HG03558 (cell line): ENCODE data around the gene ZBTB17.
"Not testable (repeated sequence)": the region's sequence is repeated elsewhere in the genome, so short reads cannot be mapped to it uniquely, and the experiment has no call there.

ENCODE experiments used
- ATAC-seq: cut with Tn5 transposase; IDR thresholded peaks from one replicate; pipeline ENCODE4 v1.9.1; 2021; ENCODE audit warnings: moderate number of reproducible peaks; ENCODE audit not compliant: unreplicated experiment; ENCODE audit errors: extremely low read depth

Gene ZBTB17

GRCh38 chr1:15991427-15992186, 15.7 kb upstream of the ZBTB17 start:
- ATAC-seq = no peak

GRCh38 chr1:15989776-15990175, 13.9 kb upstream of the ZBTB17 start:
- no peak for ATAC-seq

GRCh38 chr1:15988856-15989736, 13.2 kb upstream of the ZBTB17 start:
- ATAC-seq = no peak

GRCh38 chr1:15985611-15986297, 9.9 kb upstream of the ZBTB17 start:
- ATAC-seq = no peak

- no peak for ATAC-seq
Observed at GRCh38 chr1:15983275-15983674, 7.4 kb upstream of the ZBTB17 start.

GRCh38 chr1:15981679-15982078, 5.8 kb upstream of the ZBTB17 start:
- no peak for ATAC-seq

GRCh38 chr1:15977947-15978346, 2.0 kb upstream of the ZBTB17 start:
- ATAC-seq = not testable (repeated sequence)

GRCh38 chr1:15975358-15975804, 520 bp downstream of the ZBTB17 start:
- peak; percentile 27 for ATAC-seq

GRCh38 chr1:15974855-15975254, 1.0 kb downstream of the ZBTB17 start:
- ATAC-seq = no peak

GRCh38 chr1:15973772-15974171, 2.1 kb downstream of the ZBTB17 start:
- no peak for ATAC-seq

GRCh38 chr1:15972409-15972808, 3.5 kb downstream of the ZBTB17 start:
- ATAC-seq = no peak

GRCh38 chr1:15970911-15971310, 5.0 kb downstream of the ZBTB17 start:
- no peak for ATAC-seq

- no peak for ATAC-seq
Observed at GRCh38 chr1:15969321-15969880, 6.5 kb downstream of the ZBTB17 start.

GRCh38 chr1:15968172-15968571, 7.7 kb downstream of the ZBTB17 start:
- no peak for ATAC-seq

GRCh38 chr1:15966956-15967344, 9.0 kb downstream of the ZBTB17 start:
- ATAC-seq = no peak

GRCh38 chr1:15966081-15966955, 9.6 kb downstream of the ZBTB17 start:
- peak; percentile 44 for ATAC-seq

- no peak for ATAC-seq
Observed at GRCh38 chr1:15965228-15965767, 10.6 kb downstream of the ZBTB17 start.

- no peak for ATAC-seq
Observed at GRCh38 chr1:15963968-15964648, 11.8 kb downstream of the ZBTB17 start.
